Transverse colon (tissue), 4 donors: Measurements from ENCODE around the gene N4BP2L1. TPM values are rescaled to one million over a fixed set of nuclear protein-coding genes. Genes with fewer than 3 reads are reported as not detected.

Experiments used
- DNase-seq: peaks from one replicate; pipeline ENCODE4 v3.0.0-alpha.2; 2019
- H3K27ac ChIP-seq, 4 donors: fragments of 200-600 bp; sonication (generic); 2 replicates each; pipeline ENCODE4 v1.5.1; 2016 to 2018; ENCODE audit warnings: inconsistent platforms in 4 of 4
- H3K27me3 ChIP-seq: fragments of 200-600 bp; sonication (generic); 2 replicates; pipeline ENCODE4 v1.5.1; 2017; ENCODE audit warnings: inconsistent platforms
- H3K36me3 ChIP-seq, 4 donors: fragments of 200-600 bp; sonication (generic); 2 replicates each; pipeline ENCODE4 v1.5.1; 2017 to 2019; ENCODE audit warnings: inconsistent platforms in 4 of 4
- H3K4me1 ChIP-seq, 4 donors: fragments of 200-600 bp; sonication (generic); 2 replicates each; pipeline ENCODE4 v1.5.1; 2017 to 2020; ENCODE audit warnings: inconsistent platforms in 4 of 4
- H3K4me3 ChIP-seq, 4 donors: fragments of 200-600 bp; sonication (generic); 1 replicate in 1 of 4; 2 replicates in 3 of 4; pipeline versions ENCODE4 v1.5.1 to v1.6.1; 2017 to 2019; ENCODE audit warnings: inconsistent platforms in 4 of 4
- H3K9me3 ChIP-seq, 2 donors: fragments of 200-600 bp; sonication (generic); 2 replicates each; pipeline ENCODE4 v1.5.1; 2017 to 2019; ENCODE audit warnings: inconsistent platforms in 2 of 2
- CTCF ChIP-seq, 5 experiments: fragments of 200-600 bp in 3 of 5; fragments of 450-650 bp in 2 of 5; sonication (generic) in 3 of 5; IDR thresholded peaks; 1 replicate in 2 of 5; 2 replicates in 3 of 5; pipeline ENCODE4 v1.5.1; 2016 to 2017; ENCODE audit warnings: antibody characterized with exemption in 5 of 5, inconsistent platforms in 3 of 5, mild to moderate bottlenecking in 2 of 5, moderate library complexity in 1 of 5
- EP300 ChIP-seq: sonication (generic); formaldehyde crosslinking; IDR thresholded peaks from one replicate; pipeline ENCODE4 v1.6.1; 2017; ENCODE audit warnings: antibody characterized with exemption, low read depth
- POLR2A ChIP-seq: fragments of 450-650 bp; IDR thresholded peaks from one replicate; pipeline ENCODE4 v1.6.1; 2016; ENCODE audit warnings: antibody characterized with exemption, mild to moderate bottlenecking, moderate library complexity
- POLR2AphosphoS5 ChIP-seq, 3 donors: sonication (generic); formaldehyde crosslinking; IDR thresholded peaks; one replicate each; pipeline ENCODE4 v1.6.1; 2016; ENCODE audit warnings: antibody characterized with exemption in 3 of 3
- WGBS, 2 donors: methylation state at CpG; one replicate each; pipeline ENCODE4 v1.1.5; 2018; ENCODE audit warnings: low coverage in 1 of 2; 5-methylcytosine and 5-hydroxymethylcytosine counted together
- in situ Hi-C, 4 donors: fragments of 200-750 bp; cut with MboI; loops; one replicate each; pipeline versions ENCODE4 v1.15.0 to v1.15.1; 2017; ENCODE audit warnings: low sequenced_read_pairs in 3 of 4, low pct_ligation_motif_present in 1 of 4, low pct_unique_long_range_greater_than_20kb in 1 of 4
- intact Hi-C: fragments of 100-400 bp; cut with DNase I; formaldehyde crosslinking; loops from one replicate; pipeline ENCODE4 v1.15.1; 2023; ENCODE audit warnings: low total_unique reads
- total RNA-seq, 4 donors: library from RNA; depleted of rRNA; stranded (reverse); fragments of >200 nt; gene quantifications; one replicate each; pipeline ENCODE4 v1.1.0, GENCODE V29; 2016

Gene N4BP2L1
- total RNA-seq, 4 donors from 2014 or later = 1.5 to 25.1 (median 8.9) TPM

- in situ Hi-C loops = loop anchor here in 1 of 4 donors (10.0 kb wide), 1 partner anchor 183 kb away; no protein-coding TSS in a partner anchor
Observed at GRCh38 chr13:32381539-32381938, 46.4 kb downstream of the N4BP2L1 start.

GRCh38 chr13:32378012-32378411 lies 49.9 kb downstream of the N4BP2L1 start:
- TF ChIP-seq POLR2A = no peak
- no peak for TF ChIP-seq EP300
- TF ChIP-seq POLR2AphosphoS5 (IDR thresholded peaks at IDR 0.05) = no peak
- no peak for TF ChIP-seq CTCF (IDR thresholded peaks at IDR 0.05)
- Histone ChIP-seq H3K27ac (no peak overlapping the region), H3K4me1 (no peaks in the 10 kb centered on the region), H3K36me3 (no peaks in the 10 kb centered on the region), H3K27me3 (no peaks in the 10 kb centered on the region), H3K9me3 (no peaks in the 10 kb centered on the region), H3K4me3 (no peak overlapping the region)
- intact Hi-C loops (loop anchor here (5.0 kb wide), 1 partner anchor 204 kb away; no protein-coding TSS in a partner anchor), in situ Hi-C loops (no loop called here)
- DNase-seq = no peak
- WGBS, 2 donors = 91% methylated on average over 1 of the region's 1 CpG

More at GRCh38 chr13:32381539-32381938, 46.4 kb downstream of the N4BP2L1 start:
- intact Hi-C loops = no loop called here
- no peak for DNase-seq
- H3K4me1 ChIP-seq = no peaks in the 10 kb centered on the region
- no peaks in the 10 kb centered on the region for H3K9me3 ChIP-seq
- WGBS, 2 donors = 72 to 90% methylated on average over 1 to 3 of the region's 3 CpGs
- no peaks in the 10 kb centered on the region for H3K27me3 ChIP-seq
- peak; percentile 33 to 44 (median 37) for TF ChIP-seq CTCF (IDR thresholded peaks at IDR 0.05)
- no peak for TF ChIP-seq EP300
- no peak overlapping the region for H3K27ac ChIP-seq
- H3K4me3 ChIP-seq = no peak overlapping the region
- H3K36me3 ChIP-seq = no peaks in the 10 kb centered on the region

GRCh38 chr13:32376642-32377415 lies 51.1 kb downstream of the N4BP2L1 start:
- H3K4me3 ChIP-seq = no peak overlapping the region
- TF ChIP-seq POLR2A (no peak), EP300 (no peak), CTCF (IDR thresholded peaks at IDR 0.05) (no peak), POLR2AphosphoS5 (IDR thresholded peaks at IDR 0.05) (no peak)
- in situ Hi-C loops = no loop called here
- DNase-seq = no peak
- no peaks in the 10 kb centered on the region for H3K36me3 ChIP-seq
- 89 to 94% methylated on average over 8 to 13 of the region's 13 CpGs for WGBS, 2 donors
- intact Hi-C loops = loop anchor here (5.0 kb wide), 1 partner anchor 205 kb away; no protein-coding TSS in a partner anchor
- H3K27me3 ChIP-seq = no peaks in the 10 kb centered on the region
- H3K27ac ChIP-seq = no peak overlapping the region
- no peaks in the 10 kb centered on the region for H3K4me1 ChIP-seq
- H3K9me3 ChIP-seq = no peaks in the 10 kb centered on the region

- no peaks in the 10 kb centered on the region for H3K27me3 ChIP-seq
- DNase-seq = no peak
- H3K4me1 ChIP-seq = no peaks in the 10 kb centered on the region
- in situ Hi-C loops = no loop called here
- H3K27ac ChIP-seq = no peak overlapping the region
- WGBS, 2 donors = 89 to 97% methylated on average over 1 to 2 of the region's 2 CpGs
- intact Hi-C loops = no loop called here
- no peaks in the 10 kb centered on the region for H3K36me3 ChIP-seq
- no peak overlapping the region for H3K4me3 ChIP-seq
- no peaks in the 10 kb centered on the region for H3K9me3 ChIP-seq
- TF ChIP-seq POLR2AphosphoS5 (IDR thresholded peaks at IDR 0.05) (no peak), POLR2A (no peak)
Observed at GRCh38 chr13:32370805-32371204, 57.1 kb downstream of the N4BP2L1 start.
